Mesothelial cell of epicardium (in vitro differentiated cells): ENCODE data around the gene FAM114A1. TPM values are rescaled to one million over a fixed set of nuclear protein-coding genes. Genes with fewer than 3 reads are reported as not detected.

Experiments
- DNase-seq, 2 experiments: peaks; one replicate each; pipeline ENCODE4 v3.0.0; 2021; ENCODE audit warnings: low spot score in 2 of 2; ENCODE audit not compliant: unreplicated experiment in 2 of 2
- H3K27ac Mint-ChIP-seq: 2 replicates; pipeline ENCODE4 v1.8.0; 2021; ENCODE audit warnings: mixed read lengths
- H3K27me3 Mint-ChIP-seq: 2 replicates; pipeline ENCODE4 v1.8.0; 2021; ENCODE audit warnings: low read depth, mixed read lengths
- H3K36me3 Mint-ChIP-seq: 2 replicates; pipeline ENCODE4 v1.8.0; 2021; ENCODE audit warnings: mixed read lengths
- H3K4me1 Mint-ChIP-seq: 2 replicates; pipeline ENCODE4 v1.8.0; 2021; ENCODE audit warnings: mixed read lengths
- H3K4me3 Mint-ChIP-seq: 2 replicates; pipeline ENCODE4 v1.8.0; 2021; ENCODE audit warnings: mild to moderate bottlenecking, moderate library complexity, mixed read lengths
- H3K9me3 Mint-ChIP-seq: 2 replicates; pipeline ENCODE4 v1.8.0; 2021; ENCODE audit warnings: mixed read lengths
- total RNA-seq: library from RNA; stranded (reverse); gene quantifications from 3 replicates; pipeline ENCODE4 v1.2.1, GENCODE V29; 2021
- TF ChIP-seq, protein P1 (sequence below): fragments of 200-600 bp; sonication (generic); IDR thresholded peaks from one replicate; pipeline ENCODE4 v1.5.0; 2021; ENCODE audit warnings: antibody characterized with exemption; ENCODE audit not compliant: unreplicated experiment

The FAM114A1 gene
- total RNA-seq, 1 donor from 2014 or later = 53.7 TPM

DNA sequence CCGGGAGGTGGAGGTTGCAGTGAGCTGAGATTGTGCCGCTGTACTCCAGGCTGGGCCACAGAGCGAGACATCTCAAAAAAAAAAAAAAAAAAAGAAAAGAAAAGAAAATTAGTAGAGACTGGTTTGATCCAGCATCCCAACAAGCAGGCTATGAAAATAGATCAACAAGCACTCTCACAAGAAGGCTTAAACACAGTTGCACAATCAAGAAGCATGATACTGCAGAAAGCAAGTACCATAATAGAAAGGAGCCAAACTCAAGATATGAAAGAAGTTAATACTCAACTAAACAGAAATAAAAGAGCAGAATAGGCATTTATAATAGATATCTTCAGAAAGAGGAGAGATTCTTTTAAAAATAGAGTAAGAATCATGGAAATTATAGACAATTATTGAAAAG lies 21.6 kb upstream of the FAM114A1 start:
- Mint-ChIP-seq H3K27me3 (no peaks in the 10 kb centered on the region), H3K36me3 (no peaks in the 10 kb centered on the region), H3K27ac (no peak overlapping the region), H3K4me3 (no peak overlapping the region), H3K9me3 (peaks cover 33% of the 10 kb centered on the region), H3K4me1 (no peaks in the 10 kb centered on the region)
- TF ChIP-seq, protein P1, sequence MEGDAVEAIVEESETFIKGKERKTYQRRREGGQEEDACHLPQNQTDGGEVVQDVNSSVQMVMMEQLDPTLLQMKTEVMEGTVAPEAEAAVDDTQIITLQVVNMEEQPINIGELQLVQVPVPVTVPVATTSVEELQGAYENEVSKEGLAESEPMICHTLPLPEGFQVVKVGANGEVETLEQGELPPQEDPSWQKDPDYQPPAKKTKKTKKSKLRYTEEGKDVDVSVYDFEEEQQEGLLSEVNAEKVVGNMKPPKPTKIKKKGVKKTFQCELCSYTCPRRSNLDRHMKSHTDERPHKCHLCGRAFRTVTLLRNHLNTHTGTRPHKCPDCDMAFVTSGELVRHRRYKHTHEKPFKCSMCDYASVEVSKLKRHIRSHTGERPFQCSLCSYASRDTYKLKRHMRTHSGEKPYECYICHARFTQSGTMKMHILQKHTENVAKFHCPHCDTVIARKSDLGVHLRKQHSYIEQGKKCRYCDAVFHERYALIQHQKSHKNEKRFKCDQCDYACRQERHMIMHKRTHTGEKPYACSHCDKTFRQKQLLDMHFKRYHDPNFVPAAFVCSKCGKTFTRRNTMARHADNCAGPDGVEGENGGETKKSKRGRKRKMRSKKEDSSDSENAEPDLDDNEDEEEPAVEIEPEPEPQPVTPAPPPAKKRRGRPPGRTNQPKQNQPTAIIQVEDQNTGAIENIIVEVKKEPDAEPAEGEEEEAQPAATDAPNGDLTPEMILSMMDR = no peak
- no peak for DNase-seq

DNA sequence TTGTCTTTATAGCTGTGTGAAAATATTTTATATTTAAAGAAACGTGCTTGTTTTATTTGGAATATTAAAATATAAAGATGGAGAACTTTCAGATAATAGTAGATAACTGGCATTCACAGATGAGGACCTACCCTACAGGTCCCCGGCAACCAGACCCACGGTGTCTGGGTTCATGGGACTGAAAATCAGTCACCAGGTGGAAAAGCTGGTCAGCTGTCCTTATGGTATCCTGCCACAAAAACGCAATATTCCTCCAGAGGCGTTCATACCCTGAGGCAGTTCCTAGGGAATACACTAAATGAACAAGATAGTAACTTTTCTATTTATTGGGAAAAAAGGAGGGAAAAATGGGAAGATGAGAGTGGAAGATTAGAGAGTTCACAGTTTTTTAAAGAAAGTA lies 12.1 kb upstream of the FAM114A1 start:
- TF ChIP-seq, protein P1 = no peak
- H3K9me3 Mint-ChIP-seq = peaks cover 1% of the 10 kb centered on the region
- no peaks in the 10 kb centered on the region for H3K27me3 Mint-ChIP-seq
- peaks cover 21% of the 10 kb centered on the region for H3K4me1 Mint-ChIP-seq
- H3K27ac Mint-ChIP-seq = no peak overlapping the region
- DNase-seq = no peak
- no peaks in the 10 kb centered on the region for H3K36me3 Mint-ChIP-seq
- H3K4me3 Mint-ChIP-seq = no peak overlapping the region

DNA sequence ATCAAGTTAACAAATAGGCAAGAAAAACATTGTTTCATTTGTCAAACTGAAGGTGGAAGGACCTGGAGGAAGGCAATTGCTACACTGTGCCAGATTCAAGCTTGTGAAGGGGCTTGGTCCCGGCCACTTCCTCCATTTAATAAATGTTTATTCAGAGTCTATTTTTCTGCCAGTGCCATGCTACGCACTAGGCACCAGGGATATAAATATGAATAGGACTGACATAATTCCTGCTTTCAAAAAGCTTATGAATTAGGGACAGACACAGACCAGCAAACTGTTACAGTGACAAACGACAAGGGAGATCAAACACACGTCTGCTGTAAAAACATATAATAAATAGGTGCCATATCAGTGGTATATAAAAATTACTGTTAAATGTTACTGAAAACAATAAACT lies 11.6 kb upstream of the FAM114A1 start:
- no peaks in the 10 kb centered on the region for H3K9me3 Mint-ChIP-seq
- H3K27ac Mint-ChIP-seq = no peak overlapping the region

DNA sequence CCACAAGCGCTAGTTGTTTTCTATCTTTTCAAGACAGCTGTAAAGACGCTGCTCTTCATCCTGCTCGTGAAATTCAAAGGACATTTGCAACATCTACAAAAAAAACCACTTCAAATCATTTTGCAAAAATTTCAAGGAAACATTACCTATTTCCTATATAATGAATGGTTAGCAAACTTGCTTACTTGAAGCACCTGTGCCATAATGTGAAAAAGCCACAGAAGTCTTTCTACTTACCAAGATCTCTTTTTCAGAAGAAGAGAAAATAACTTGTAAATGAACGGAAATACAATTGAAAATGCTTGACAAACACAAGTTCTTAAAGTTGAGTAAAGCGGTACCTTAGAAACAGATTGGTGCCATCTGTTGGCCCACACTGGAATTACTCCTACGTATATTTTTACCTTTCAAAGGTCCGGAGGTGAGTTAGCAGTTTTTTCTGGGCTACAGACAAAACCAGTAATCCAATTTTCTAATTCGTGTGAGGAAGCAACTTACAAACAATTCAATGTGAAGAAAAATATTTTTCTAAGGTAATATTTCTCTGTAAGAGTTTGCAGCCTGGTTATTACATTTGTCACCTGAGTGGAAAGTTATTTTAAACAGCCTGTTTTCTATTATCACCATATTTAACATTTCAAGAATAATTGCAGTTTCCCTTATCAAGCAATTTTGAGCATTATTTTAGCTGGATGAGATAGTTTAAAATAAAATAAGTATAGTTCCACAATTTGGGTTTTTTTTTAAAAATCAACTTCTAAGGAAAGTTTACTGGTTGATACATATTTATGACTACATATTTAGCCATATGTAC lies 10.9 kb upstream of the FAM114A1 start, which contains the start of gene TLR6:
TSS of gene TLR6 (minus strand) at position 294 of the 814 bp plus-strand sequence. CDS start 27,344 bp downstream, outside the sequence.
- Mint-ChIP-seq H3K9me3 (no peaks in the 10 kb centered on the region), H3K4me1 (peaks cover 21% of the 10 kb centered on the region), H3K27ac (peak within 1 kb of the TSS; percentile 21), H3K4me3 (peak within 1 kb of the TSS; percentile 16), H3K36me3 (no peaks in the 10 kb centered on the region), H3K27me3 (peaks cover 9% of the 10 kb centered on the region)
- peak in 1 of 2 experiments; percentile 53 for DNase-seq
- TF ChIP-seq, protein P1 = peak; percentile 79

More for the DNA sequence above, 11.6 kb upstream of the FAM114A1 start:
- H3K27me3 Mint-ChIP-seq = peaks cover 4% of the 10 kb centered on the region
- H3K4me3 Mint-ChIP-seq = peak overlapping the region; percentile 16
- H3K4me1 Mint-ChIP-seq = peaks cover 21% of the 10 kb centered on the region
- no peaks in the 10 kb centered on the region for H3K36me3 Mint-ChIP-seq
- TF ChIP-seq, protein P1 = no peak
- DNase-seq = no peak

DNA sequence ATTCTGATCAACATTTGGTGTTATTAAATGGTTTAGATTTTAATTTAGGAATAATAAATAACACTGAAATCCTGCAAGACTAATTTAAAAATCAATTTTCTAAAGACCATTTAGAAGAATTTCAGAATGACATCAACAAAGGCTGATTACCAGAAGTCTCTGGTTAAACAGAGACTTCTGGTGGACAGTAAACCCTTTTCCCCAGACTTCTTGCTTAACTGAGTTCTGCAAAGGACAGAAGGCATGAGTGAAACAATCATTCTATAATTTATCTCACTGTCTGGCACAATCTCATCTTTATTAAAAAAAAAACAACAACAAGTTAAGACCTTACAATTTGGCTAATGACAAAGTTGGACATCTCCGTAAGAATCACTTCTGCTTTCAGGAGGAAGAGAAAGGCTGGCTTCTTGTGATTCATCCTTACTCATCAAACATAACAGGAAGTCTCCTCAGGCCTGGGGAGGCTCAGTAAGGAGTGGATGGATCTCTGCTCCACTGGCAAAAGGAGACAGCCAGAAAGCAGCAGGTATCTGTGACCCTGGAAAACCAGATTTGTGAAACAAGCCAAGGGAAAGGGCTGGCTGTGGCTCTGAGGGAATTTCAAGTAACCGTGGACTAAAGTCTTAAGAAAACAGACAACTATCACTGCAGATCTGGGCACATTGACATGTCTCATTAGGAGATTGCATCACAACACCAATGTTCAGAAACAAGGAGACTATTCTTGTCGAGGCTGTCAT lies 10.1 kb upstream of the FAM114A1 start:
- no peak overlapping the region for H3K4me3 Mint-ChIP-seq
- peaks cover 21% of the 10 kb centered on the region for H3K4me1 Mint-ChIP-seq
- no peaks in the 10 kb centered on the region for H3K9me3 Mint-ChIP-seq
- H3K36me3 Mint-ChIP-seq = no peaks in the 10 kb centered on the region
- no peak for DNase-seq
- TF ChIP-seq, protein P1 = no peak
- peaks cover 10% of the 10 kb centered on the region for H3K27me3 Mint-ChIP-seq
- H3K27ac Mint-ChIP-seq = peak overlapping the region; percentile 21
